Measurements from ENCODE around the gene CD300C.

- TF ChIP-seq EZH2 (IDR thresholded peaks at IDR 0.05; ENCODE audit: borderline replicate concordance, control insufficient read depth, low read depth, low read length) (no peak), CTCF (IDR thresholded peaks at IDR 0.05 in 2 of 3, conservative IDR thresholded peaks at IDR 0.05 in 1 of 3; ENCODE audit: control insufficient read depth in 2 of 3, extremely low read depth in 1 of 3, insufficient read depth in 1 of 3, low read depth in 3 of 3, low read length in 3 of 3) (no peak), HDGF (IDR thresholded peaks at IDR 0.05) (no peak)
These were observed 6.1 kb upstream of the CD300C start for GRCh38 chr17:74552037-74552436.

Measured in GM12878 (cell line).